GM18907 (cell line): Measurements from ENCODE around the gene MBD1.
"Not testable (repeated sequence)": the region's sequence is repeated elsewhere in the genome, so short reads cannot be mapped to it uniquely, and the experiment has no call there.

Experiments used
- ATAC-seq: cut with Tn5 transposase; IDR thresholded peaks from one replicate; pipeline ENCODE4 v1.9.1; 2021; ENCODE audit warnings: mild to moderate bottlenecking, moderate library complexity; ENCODE audit not compliant: unreplicated experiment

Gene MBD1

DNA sequence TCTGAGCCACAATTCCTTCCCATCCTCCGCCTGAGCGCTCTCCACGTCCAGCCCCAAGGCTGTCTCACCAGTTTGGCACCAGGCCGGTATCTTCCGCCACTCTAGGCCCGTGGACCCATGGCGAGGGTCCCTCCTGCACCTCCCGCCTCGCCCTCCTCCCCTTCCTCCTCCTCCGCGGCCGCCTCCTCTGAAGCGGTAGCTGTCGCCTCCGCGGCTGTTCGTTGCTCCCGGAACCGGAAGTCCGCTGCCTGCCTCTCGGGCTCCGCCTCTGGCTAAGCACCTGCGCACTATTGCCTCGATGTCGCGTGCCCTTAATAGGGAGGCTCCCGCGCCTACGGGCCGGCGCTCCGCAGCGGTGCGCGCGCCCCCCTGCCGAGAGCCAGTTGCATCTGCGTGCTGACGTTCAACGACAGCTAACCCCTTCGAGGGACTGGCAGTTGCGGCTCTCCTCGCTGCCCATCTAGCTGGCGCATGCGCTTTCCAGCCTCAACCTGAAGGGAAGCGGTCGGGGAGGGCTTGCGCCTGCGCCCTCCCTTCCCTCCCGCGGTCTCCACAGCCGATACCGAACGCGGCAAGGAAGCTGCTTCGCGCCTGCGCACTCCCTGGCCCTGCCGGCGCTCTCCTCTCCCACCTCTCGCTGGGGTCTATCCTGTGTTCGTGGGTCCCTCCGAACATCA is at the start of gene MBD1:
TSS of gene MBD1 (minus strand) at position 229 of the 677 bp plus-strand sequence. CDS start 1,531 bp downstream, outside the sequence.
- ATAC-seq, result peak; percentile 87

- ATAC-seq, result no peak
Measured at GRCh38 chr18:50330176-50330575, 48.9 kb upstream of the MBD1 start.

- ATAC-seq, result no peak
Measured at GRCh38 chr18:50327983-50328382, 46.7 kb upstream of the MBD1 start.

GRCh38 chr18:50320719-50321118 is 39.4 kb upstream of the MBD1 start:
- peak; percentile 73 for ATAC-seq

- ATAC-seq, result peak; percentile 79
Measured at GRCh38 chr18:50315100-50315871, 34.0 kb upstream of the MBD1 start.

DNA sequence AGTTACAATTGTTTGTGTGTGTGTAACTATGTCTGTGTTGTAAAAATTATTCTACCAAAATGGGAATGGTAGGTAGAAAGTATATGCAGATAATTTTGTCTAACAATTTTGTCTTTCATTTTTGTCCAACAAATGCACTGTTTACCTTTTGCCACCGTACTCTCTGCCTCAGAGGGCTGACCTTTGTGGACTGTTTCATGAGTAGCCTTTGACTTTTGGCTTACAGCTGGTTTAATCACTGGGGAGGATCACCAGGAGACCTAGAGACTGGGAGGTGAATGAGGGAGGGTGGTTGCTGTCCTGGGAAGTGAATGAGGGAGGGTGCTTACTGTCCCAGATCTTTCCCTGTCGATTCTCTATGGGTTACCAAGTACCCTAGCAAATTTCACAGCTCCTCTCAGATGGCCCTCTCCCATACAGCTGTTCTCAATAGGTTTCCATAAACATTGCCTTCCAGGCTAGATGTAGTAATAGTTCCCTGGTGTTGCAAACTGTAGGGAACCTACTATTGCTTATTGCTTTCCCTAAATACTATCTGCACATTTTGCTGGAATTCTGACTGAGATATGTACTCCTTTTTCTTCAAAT is 32.6 kb upstream of the MBD1 start:
- no peak for ATAC-seq

DNA sequence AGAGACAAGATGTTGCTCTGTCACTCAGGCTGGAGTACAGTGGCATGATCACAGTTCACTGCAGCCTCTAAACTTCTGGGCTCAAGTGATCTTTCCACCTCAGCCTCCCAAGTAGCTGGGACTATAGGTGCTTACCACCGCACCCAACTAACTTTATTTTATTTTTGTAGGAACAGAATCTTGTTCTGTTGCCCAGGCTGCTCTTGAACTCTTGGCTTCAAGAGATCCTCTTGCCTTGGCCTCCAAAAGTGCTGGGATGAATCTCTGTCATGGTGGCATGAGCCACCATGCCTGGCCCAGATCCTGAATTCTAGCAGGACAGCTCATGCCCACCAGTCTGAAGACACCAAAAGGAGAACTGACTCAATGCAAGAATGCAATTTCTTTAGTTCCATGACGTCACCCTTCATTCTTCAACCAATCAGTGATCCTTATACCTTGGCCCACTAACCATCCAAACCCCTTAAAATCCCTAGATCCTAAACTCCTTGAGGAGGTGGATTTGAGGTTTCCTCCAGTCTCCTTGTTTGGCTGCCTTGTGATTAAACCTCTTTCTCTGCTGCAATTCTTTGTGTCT is 31.8 kb upstream of the MBD1 start:
- peak; percentile 43 for ATAC-seq

GRCh38 chr18:50312296-50313030 is 31.1 kb upstream of the MBD1 start:
- peak; percentile 80 for ATAC-seq

DNA sequence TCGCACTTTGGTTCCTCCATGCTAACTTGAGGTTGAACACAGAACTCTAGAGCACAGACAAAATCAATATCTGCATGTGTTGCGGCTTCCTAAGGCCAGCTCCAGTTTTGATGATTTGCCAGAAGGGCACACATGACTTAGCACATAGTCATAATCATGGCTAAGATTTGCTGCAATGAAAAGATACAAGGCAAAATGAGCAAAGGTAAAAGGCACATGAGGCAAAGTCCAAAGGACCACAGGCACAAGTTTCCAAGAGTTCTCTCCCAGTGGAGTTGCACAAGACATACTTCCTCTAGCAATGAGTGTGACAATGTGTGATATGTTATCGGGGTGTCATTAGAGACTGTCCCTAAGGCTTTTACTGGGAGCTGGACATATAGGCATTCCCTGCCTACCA is 30.3 kb upstream of the MBD1 start:
- no peak for ATAC-seq

DNA sequence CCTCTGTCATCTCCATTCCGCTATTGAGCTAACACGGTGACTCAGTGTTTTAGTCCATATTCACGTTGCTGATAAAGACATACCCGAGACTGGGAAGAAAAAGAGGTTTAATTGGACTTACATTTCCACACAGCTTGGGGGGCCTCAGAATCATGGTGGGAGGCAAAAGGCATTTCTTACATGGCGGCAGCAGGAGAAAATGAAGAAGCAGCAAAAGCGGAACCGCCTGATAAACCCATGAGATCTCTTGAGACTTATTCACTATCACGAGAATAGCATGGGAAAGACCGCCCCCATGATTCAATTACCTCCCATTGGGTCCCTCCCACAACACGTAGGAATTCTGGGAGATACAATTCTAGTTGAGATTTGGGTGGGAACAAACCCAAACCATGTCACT is 28.8 kb upstream of the MBD1 start:
- no peak for ATAC-seq

GRCh38 chr18:50308851-50309250 is 27.5 kb upstream of the MBD1 start:
- not testable (repeated sequence) for ATAC-seq

GRCh38 chr18:50307738-50308470 is 26.6 kb upstream of the MBD1 start:
- peak; percentile 93 for ATAC-seq

- no peak for ATAC-seq
Measured at GRCh38 chr18:50307400-50307737, 26.0 kb upstream of the MBD1 start.

GRCh38 chr18:50306944-50307343 is 25.6 kb upstream of the MBD1 start:
- no peak for ATAC-seq

GRCh38 chr18:50301074-50301473 is 19.8 kb upstream of the MBD1 start:
- no peak for ATAC-seq

GRCh38 chr18:50299626-50300388 is 18.5 kb upstream of the MBD1 start:
- no peak for ATAC-seq

DNA sequence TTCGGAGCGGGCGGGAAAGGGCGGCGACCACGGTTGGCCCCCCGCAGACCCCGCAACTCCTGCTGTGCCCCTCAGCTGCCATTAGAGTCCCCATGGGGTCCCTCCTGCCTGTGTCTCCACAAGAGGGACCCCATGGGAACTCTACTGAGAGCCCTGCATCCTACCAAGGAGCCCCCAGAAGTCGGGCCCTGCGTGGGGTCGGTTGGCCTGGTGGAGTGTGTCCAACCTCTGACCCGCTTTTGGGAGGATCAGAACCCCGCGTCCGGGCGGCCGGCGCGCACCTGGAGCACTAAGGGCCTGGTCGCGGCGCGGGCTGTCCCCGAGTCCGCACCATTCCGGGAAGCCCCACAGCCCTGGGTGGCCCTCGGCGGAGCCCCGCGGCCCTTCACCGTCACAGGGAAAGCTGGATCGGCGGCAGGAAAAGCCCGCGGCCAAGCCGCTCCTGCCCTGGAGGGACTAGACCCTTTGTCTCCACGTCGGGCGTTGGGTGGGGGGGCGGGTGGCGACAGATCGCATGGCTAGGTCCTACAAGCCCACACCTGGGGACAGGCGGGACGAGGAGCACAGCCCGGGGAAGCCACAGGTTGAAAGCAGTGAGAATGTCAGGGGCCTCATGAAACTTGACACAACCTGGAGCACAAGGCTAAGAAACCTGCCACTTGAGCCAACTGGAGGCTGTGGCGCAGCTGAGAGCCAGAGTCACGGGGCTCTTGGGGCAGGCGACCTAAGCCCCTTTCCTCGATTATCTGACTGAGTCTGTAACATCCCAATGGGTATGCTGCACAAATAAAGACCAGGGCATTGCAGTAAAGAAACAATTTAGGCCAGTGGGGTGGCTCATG is 17.3 kb upstream of the MBD1 start:
- ATAC-seq, result peak; percentile 4

DNA sequence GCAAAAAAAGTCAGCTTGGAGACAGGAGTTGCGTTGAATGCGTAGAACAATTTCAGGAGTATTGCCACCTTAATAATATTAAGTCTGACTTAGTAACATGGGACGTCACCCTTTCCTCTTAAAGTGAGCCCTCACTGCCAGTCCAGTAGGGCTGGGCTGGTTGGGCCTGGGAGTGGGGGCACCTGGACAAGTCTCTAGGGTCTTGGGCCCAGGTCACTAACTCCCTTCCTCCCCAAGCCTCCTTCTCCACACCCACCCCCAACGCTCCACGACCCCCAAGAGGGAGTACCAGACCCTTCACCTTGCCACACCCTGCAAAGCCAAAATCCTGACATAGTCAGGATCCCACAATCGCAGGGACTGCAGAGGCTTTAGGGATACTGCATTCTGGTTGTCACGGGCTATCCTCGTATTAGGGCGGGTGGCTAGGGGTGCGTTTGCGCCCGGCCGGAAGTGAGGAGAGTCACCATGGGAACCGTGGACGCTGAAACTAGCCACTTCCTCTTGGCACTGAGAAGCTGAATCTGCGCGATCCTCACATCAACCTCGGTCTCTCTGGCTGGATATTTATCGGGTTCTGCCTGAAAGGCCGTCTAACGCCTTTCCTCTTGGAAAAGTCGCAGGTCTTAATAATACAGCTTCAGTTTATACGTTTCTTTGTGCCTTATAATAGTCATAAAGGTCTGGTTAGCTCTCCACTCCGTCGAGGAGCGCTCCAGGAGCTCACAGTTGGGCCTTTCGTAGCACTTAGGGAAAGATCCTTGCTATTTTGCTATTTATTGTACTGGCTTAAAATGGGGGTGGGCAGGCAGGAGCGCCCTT is 16.5 kb upstream of the MBD1 start:
- peak; percentile 99 for ATAC-seq
